PC-3 (cell line): Measurements from ENCODE around the gene DMRTA2.

Experiments used
- CTCF ChIP-seq: fragments of 300-600 bp; sonication (generic); conservative IDR thresholded peaks from 2 replicates; pipeline ENCODE4 v1.5.1; 2017; ENCODE audit warnings: antibody characterized with exemption, low read depth, mild to moderate bottlenecking, low read length
- EZH2phosphoT487 ChIP-seq: fragments of 300-600 bp; sonication (generic); IDR thresholded peaks from 2 replicates; pipeline ENCODE4 v1.6.1; 2018; ENCODE audit warnings: mild to moderate bottlenecking, antibody characterized with exemption, low read length, borderline replicate concordance

GRCh38 chr1:50424045-50424883 is 1.0 kb upstream of the DMRTA2 start:
- TF ChIP-seq CTCF: no peak
- no peak for TF ChIP-seq EZH2phosphoT487
